Mesenteric fat pad (tissue), 1 donor: Measurements from ENCODE around the gene BACH2. TPM values are rescaled to one million over a fixed set of nuclear protein-coding genes. Genes with fewer than 3 reads are reported as not detected.

Experiments
- DNase-seq: peaks from one replicate; pipeline ENCODE4 v3.0.0-alpha.2; 2020; ENCODE audit warnings: low spot score
- total RNA-seq: library from RNA; stranded (reverse); fragmentation: NEBNext Ultra II Directional; extraction: Animal tissue kit (Norgen Biotek cat#: 25700); gene quantifications from one replicate; pipeline ENCODE4 v1.2.1, GENCODE V29; 2021
- donor health status: DM: yes; HTN: yes; CAD: no.

Gene BACH2
- total RNA-seq, 1 donor from 2014 or later, result 2.0 TPM

GRCh38 chr6:90302320-90302719 lies 5.7 kb upstream of the BACH2 start:
- no peak for DNase-seq

GRCh38 chr6:90301816-90302215 lies 5.2 kb upstream of the BACH2 start:
- no peak for DNase-seq

GRCh38 chr6:90298459-90299053 lies 1.9 kb upstream of the BACH2 start:
- no peak for DNase-seq

- no peak for DNase-seq
Observed at GRCh38 chr6:90297867-90298381, 1.3 kb upstream of the BACH2 start.

GRCh38 chr6:90297115-90297866 lies 648 bp upstream of the BACH2 start:
- DNase-seq, result no peak

- no peak for DNase-seq
Observed at GRCh38 chr6:90295854-90296340, 746 bp downstream of the BACH2 start.

- no peak for DNase-seq
Observed at GRCh38 chr6:90294989-90295853, 1.4 kb downstream of the BACH2 start.

- no peak for DNase-seq
Observed at GRCh38 chr6:90294614-90294988, 2.0 kb downstream of the BACH2 start.

- no peak for DNase-seq
Observed at GRCh38 chr6:90294008-90294511, 2.6 kb downstream of the BACH2 start.

- DNase-seq, result no peak
Observed at GRCh38 chr6:90293319-90293953, 3.2 kb downstream of the BACH2 start.

GRCh38 chr6:90291565-90291964 lies 5.1 kb downstream of the BACH2 start:
- no peak for DNase-seq

GRCh38 chr6:90290811-90291420 lies 5.7 kb downstream of the BACH2 start:
- no peak for DNase-seq

GRCh38 chr6:90289902-90290301 lies 6.7 kb downstream of the BACH2 start:
- DNase-seq, result no peak

- DNase-seq, result no peak
Observed at GRCh38 chr6:90288404-90288803, 8.2 kb downstream of the BACH2 start.

- DNase-seq, result no peak
Observed at GRCh38 chr6:90286884-90287488, 9.7 kb downstream of the BACH2 start.

GRCh38 chr6:90285611-90286381 lies 10.8 kb downstream of the BACH2 start:
- no peak for DNase-seq

GRCh38 chr6:90285042-90285481 lies 11.6 kb downstream of the BACH2 start:
- no peak for DNase-seq

- DNase-seq, result no peak
Observed at GRCh38 chr6:90284236-90285041, 12.2 kb downstream of the BACH2 start.
